ENCODE measurements around the gene CAMK4.

- TF ChIP-seq CTCF (IDR thresholded peaks at IDR 0.05) (no peak), POLR2A (IDR thresholded peaks at IDR 0.05) (no peak), POLR2AphosphoS5 (IDR thresholded peaks at IDR 0.05) (no peak), EP300 (IDR thresholded peaks at IDR 0.05) (no peak)
Measured at GRCh38 chr5:111364992-111365391, 140.8 kb downstream of the CAMK4 start.

Measured in gastroesophageal sphincter (tissue), 3 donors.